Upper lobe of right lung (tissue), 1 donor: Measurements from ENCODE around the gene ITGA6. TPM values are rescaled to one million over a fixed set of nuclear protein-coding genes. Genes with fewer than 3 reads are reported as not detected.

Experiments
- ATAC-seq: fragments of 200-7000 bp; cut with Tn5 transposase; one replicate; pipeline ENCODE4 v1.9.1; 2020; ENCODE audit warnings: mild to moderate bottlenecking, moderate library complexity
- DNase-seq: peaks from one replicate; pipeline ENCODE4 v3.0.0-alpha.2; 2020
- H3K27ac ChIP-seq: fragments of 200-600 bp; one replicate; pipeline ENCODE4 v1.8.0; 2022
- H3K27me3 ChIP-seq: fragments of 200-600 bp; one replicate; pipeline ENCODE4 v1.8.0; 2022; ENCODE audit warnings: mild to moderate bottlenecking
- H3K36me3 ChIP-seq: fragments of 200-600 bp; one replicate; pipeline ENCODE4 v1.8.0; 2022
- H3K4me1 ChIP-seq: fragments of 200-600 bp; one replicate; pipeline ENCODE4 v1.8.0; 2022
- H3K4me3 ChIP-seq: fragments of 200-600 bp; one replicate; pipeline ENCODE4 v1.8.0; 2022; ENCODE audit warnings: mild to moderate bottlenecking
- H3K9me3 ChIP-seq: fragments of 200-600 bp; one replicate; pipeline ENCODE4 v1.8.0; 2022
- intact Hi-C: fragments of 100-400 bp; cut with DNase I; formaldehyde crosslinking; loops from one replicate; pipeline ENCODE4 v1.11.0; 2022
- total RNA-seq: library from RNA; stranded (reverse); fragmentation: NEBNext Ultra II Directional; extraction: Animal tissue kit (Norgen Biotek cat#: 25700); gene quantifications from one replicate; pipeline ENCODE4 v1.2.1, GENCODE V29; 2021
- TF ChIP-seq, protein P1 (sequence below): fragments of 200-600 bp; IDR thresholded peaks from one replicate; pipeline ENCODE4 v1.8.0; 2022; ENCODE audit warnings: antibody characterized with exemption
- donor health status: DM: no; HTN: yes; CAD: no; lungs with severe emphysema.

Gene ITGA6
- total RNA-seq, 1 donor from 2014 or later, result 73.0 TPM

- DNase-seq (no peak), ATAC-seq (no peak)
- H3K4me1 ChIP-seq, result peaks cover 8% of the 10 kb centered on the region
- TF ChIP-seq, protein P1, sequence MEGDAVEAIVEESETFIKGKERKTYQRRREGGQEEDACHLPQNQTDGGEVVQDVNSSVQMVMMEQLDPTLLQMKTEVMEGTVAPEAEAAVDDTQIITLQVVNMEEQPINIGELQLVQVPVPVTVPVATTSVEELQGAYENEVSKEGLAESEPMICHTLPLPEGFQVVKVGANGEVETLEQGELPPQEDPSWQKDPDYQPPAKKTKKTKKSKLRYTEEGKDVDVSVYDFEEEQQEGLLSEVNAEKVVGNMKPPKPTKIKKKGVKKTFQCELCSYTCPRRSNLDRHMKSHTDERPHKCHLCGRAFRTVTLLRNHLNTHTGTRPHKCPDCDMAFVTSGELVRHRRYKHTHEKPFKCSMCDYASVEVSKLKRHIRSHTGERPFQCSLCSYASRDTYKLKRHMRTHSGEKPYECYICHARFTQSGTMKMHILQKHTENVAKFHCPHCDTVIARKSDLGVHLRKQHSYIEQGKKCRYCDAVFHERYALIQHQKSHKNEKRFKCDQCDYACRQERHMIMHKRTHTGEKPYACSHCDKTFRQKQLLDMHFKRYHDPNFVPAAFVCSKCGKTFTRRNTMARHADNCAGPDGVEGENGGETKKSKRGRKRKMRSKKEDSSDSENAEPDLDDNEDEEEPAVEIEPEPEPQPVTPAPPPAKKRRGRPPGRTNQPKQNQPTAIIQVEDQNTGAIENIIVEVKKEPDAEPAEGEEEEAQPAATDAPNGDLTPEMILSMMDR, result no peak
- intact Hi-C loops, result no loop called here
- no peaks in the 10 kb centered on the region for H3K9me3 ChIP-seq
- no peaks in the 10 kb centered on the region for H3K36me3 ChIP-seq
- no peak overlapping the region for H3K27ac ChIP-seq
- no peaks in the 10 kb centered on the region for H3K27me3 ChIP-seq
- no peak overlapping the region for H3K4me3 ChIP-seq
Measured at GRCh38 chr2:172394002-172394401, 33.4 kb upstream of the ITGA6 start.

GRCh38 chr2:172395503-172395902, 31.9 kb upstream of the ITGA6 start:
- DNase-seq (no peak), ATAC-seq (no peak)
- Histone ChIP-seq H3K27ac (no peak overlapping the region), H3K27me3 (no peaks in the 10 kb centered on the region), H3K4me1 (peaks cover 8% of the 10 kb centered on the region), H3K36me3 (no peaks in the 10 kb centered on the region), H3K9me3 (no peaks in the 10 kb centered on the region), H3K4me3 (no peak overlapping the region)
- TF ChIP-seq, protein P1, result no peak
- intact Hi-C loops, result no loop called here

DNA sequence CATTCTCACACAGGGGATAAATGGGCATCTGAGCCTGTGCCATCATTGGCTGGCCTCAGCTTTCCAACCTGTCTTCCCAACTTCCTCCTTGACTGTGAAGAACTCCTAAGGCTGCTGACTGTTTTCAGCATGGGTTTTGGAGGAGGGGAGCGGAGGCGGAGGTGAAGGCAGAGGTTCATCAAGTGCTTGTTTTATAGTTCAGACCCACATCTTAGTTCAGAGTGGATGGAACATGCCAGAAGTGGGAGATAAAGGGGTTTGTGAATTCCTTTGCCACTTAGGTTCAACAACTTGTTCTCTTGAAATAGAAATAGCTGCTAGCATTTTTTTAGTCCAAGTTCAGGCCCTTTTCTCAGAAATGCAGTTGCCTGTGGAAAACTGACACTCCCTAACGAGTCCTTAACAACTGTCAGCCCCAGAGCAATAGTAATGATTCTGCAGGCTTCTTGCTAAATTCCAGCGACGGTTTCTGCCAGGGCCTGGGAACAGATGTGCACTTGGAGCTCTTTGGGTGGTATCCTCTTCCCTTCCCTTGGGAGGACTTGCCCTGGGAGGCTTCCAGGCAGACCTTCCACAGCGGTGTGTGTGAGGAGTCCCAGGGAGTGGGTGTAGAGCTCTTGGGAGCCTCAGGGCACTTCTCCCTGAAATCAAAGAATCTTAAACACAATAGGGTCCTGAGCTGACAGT, 30.1 kb upstream of the ITGA6 start:
- TF ChIP-seq, protein P1, result no peak
- Histone ChIP-seq H3K4me1 (peaks cover 8% of the 10 kb centered on the region), H3K4me3 (no peak overlapping the region), H3K9me3 (no peaks in the 10 kb centered on the region), H3K27ac (no peak overlapping the region), H3K36me3 (no peaks in the 10 kb centered on the region), H3K27me3 (no peaks in the 10 kb centered on the region)
- peak; percentile 49 for ATAC-seq
- intact Hi-C loops, result no loop called here
- no peak for DNase-seq

GRCh38 chr2:172398440-172398839, 28.9 kb upstream of the ITGA6 start:
- H3K4me1 ChIP-seq, result peaks cover 8% of the 10 kb centered on the region
- no peaks in the 10 kb centered on the region for H3K36me3 ChIP-seq
- H3K4me3 ChIP-seq, result no peak overlapping the region
- H3K27me3 ChIP-seq, result no peaks in the 10 kb centered on the region
- DNase-seq (no peak), ATAC-seq (no peak)
- H3K27ac ChIP-seq, result no peak overlapping the region
- H3K9me3 ChIP-seq, result no peaks in the 10 kb centered on the region
- TF ChIP-seq, protein P1, result peak; percentile 7
- intact Hi-C loops, result no loop called here

GRCh38 chr2:172399765-172400164, 27.6 kb upstream of the ITGA6 start:
- Histone ChIP-seq H3K9me3 (no peaks in the 10 kb centered on the region), H3K4me3 (no peak overlapping the region), H3K27me3 (no peaks in the 10 kb centered on the region), H3K27ac (no peak overlapping the region), H3K4me1 (peaks cover 4% of the 10 kb centered on the region), H3K36me3 (no peaks in the 10 kb centered on the region)
- intact Hi-C loops, result no loop called here
- TF ChIP-seq, protein P1, result no peak
- ATAC-seq (no peak), DNase-seq (no peak)

DNA sequence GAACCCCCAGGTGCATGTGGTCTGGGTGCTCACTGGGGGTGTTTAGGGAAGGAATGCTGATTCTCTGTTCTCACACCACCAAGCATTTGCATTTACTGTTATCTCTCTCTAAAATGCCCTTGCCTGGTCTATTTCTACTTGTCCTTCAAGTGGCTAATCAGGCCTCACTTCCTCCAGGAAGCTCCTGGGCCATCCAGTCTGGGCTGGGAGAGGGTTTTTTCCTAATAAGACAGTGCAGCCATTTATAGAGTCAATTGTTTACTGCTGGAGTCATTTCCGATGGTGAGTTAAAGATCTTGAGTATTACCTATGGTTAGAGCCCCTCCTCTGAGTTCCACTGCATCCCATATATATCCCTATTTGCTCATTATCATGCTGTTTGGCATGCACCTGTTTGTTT, 25.2 kb upstream of the ITGA6 start:
- TF ChIP-seq, protein P1, result no peak
- intact Hi-C loops, result no loop called here

More for the DNA sequence above, 25.2 kb upstream of the ITGA6 start:
- ATAC-seq, result no peak
- no peaks in the 10 kb centered on the region for H3K9me3 ChIP-seq
- no peaks in the 10 kb centered on the region for H3K27me3 ChIP-seq
- peaks cover 4% of the 10 kb centered on the region for H3K4me1 ChIP-seq
- no peak overlapping the region for H3K27ac ChIP-seq
- H3K4me3 ChIP-seq, result no peak overlapping the region
- no peak for DNase-seq
- no peaks in the 10 kb centered on the region for H3K36me3 ChIP-seq
